HG03108 (cell line): ENCODE data around the gene POU2F1.

Experiments
- ATAC-seq: cut with Tn5 transposase; IDR thresholded peaks from one replicate; pipeline ENCODE4 v1.9.1; 2021; ENCODE audit warnings: moderate library complexity; ENCODE audit not compliant: unreplicated experiment

The POU2F1 gene

DNA sequence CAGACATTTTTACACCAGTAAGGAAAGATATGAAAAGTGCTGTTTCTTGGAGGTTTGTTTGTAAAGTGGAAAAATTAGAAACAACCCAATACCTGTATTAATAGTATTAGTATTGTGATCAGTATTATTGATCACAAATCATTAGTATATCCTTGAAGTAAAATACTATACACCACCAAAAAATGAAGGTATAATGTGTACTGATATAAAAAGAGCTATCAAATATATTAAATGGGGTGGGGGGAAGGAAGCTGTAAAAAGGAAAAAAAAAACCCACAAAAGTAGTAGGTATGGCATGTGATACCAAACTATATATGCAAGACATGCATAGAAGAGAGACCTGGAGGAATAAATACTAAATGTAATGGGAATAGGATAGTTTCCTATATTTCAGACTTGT lies 46.3 kb downstream of the POU2F1 start:
- ATAC-seq = no peak

GRCh38 chr1:167268347-167268787 lies 47.7 kb downstream of the POU2F1 start:
- ATAC-seq = no peak

GRCh38 chr1:167270349-167271092 lies 49.8 kb downstream of the POU2F1 start:
- ATAC-seq = no peak

- ATAC-seq = no peak
Observed at GRCh38 chr1:167272369-167272957, 51.8 kb downstream of the POU2F1 start.

GRCh38 chr1:167273027-167273800 lies 52.5 kb downstream of the POU2F1 start:
- no peak for ATAC-seq

GRCh38 chr1:167274061-167274460 lies 53.4 kb downstream of the POU2F1 start:
- no peak for ATAC-seq

DNA sequence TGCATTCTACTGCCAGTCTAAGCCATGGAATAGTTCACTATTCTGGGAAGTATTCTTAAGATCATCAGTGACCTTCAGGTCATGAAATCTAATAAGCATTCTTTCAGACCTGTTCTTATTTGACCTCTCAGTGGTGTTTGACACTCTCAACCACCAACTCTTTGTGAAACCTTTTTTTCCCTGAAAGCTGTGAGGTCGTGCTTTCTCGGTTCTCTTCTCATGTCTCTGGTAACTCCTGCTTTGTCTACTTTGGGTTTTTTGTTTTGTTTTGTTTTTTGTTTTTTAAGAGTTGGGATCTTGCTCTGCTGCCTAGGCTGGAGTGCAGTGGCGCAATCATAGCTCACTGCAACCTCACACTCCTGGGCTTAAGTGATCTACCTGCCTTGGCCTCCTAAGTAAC lies 56.3 kb downstream of the POU2F1 start:
- peak; percentile 88 for ATAC-seq

DNA sequence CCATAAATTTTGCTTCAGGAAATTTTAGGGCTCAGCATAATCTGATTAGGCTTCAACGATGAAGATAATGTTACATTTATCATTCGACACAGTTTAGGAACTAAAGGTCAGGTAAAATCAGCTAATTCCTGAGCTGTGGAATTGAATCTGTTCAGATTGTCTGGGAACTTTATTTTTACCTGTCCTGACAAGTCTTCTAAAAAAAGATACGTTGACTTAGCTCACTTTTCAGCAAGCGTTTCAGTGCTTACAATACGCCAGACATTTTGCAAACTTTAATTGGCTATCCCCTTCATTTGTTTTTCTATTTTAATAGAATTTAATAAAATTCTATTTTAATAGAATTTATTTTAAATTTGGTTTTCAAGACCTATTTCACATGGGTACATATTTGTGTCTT lies 57.8 kb downstream of the POU2F1 start:
- no peak for ATAC-seq

DNA sequence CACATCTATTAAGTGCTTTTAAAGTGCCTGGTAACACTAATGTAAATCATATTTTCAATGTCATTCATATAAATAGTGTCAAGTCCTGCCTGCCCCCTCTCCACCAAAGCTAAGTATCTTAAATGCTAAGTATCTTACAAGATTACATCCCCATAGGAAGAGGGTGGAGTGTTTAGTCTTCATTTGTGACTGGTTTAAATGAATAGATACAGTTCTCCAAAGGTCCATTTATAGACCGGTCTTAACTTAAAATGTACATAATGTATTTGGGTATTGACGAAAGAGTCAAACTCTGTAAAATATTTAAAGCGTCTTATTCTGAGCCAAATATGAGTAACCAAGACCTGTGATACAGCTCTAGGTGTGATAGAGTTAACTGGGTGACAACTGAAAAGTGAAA lies 60.2 kb downstream of the POU2F1 start:
- ATAC-seq = no peak

GRCh38 chr1:167288390-167289074 lies 67.8 kb downstream of the POU2F1 start:
- ATAC-seq = no peak

DNA sequence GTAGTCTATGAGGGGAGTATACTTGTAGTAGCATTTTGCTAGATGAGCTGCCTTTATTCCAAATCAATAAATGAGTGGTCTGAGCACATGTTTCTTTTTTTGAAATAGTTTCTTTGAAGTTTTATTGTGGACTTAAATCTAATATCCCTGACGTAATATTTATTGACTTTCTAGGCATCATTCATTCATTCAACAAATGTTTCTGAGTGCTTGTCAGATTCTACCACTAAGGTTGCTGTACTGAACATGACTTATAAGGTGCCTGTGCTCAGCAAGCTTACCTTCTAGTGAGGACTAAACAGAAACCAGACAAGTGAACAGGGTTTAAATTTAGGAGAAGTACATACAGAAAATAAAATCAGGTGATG lies 68.4 kb downstream of the POU2F1 start:
- ATAC-seq = no peak

DNA sequence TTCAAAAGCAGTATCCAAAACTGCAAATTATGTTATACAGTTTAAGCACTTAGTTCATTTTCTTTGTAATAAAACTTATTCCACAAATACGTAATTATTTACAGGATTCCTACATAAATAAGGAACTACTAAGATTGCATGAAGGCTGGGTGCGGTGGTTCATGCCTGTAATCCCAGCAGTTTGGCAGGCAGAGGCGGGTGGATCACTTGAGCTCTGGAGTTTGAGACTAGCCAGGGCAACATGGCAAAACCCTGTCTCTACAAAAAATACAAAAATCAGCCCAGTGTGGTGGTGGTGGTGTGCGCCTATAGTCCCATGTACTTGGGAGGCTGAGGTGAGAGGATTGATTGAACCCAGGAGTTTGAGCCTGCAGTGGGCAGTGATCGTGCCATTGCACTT lies 69.3 kb downstream of the POU2F1 start:
- no peak for ATAC-seq

DNA sequence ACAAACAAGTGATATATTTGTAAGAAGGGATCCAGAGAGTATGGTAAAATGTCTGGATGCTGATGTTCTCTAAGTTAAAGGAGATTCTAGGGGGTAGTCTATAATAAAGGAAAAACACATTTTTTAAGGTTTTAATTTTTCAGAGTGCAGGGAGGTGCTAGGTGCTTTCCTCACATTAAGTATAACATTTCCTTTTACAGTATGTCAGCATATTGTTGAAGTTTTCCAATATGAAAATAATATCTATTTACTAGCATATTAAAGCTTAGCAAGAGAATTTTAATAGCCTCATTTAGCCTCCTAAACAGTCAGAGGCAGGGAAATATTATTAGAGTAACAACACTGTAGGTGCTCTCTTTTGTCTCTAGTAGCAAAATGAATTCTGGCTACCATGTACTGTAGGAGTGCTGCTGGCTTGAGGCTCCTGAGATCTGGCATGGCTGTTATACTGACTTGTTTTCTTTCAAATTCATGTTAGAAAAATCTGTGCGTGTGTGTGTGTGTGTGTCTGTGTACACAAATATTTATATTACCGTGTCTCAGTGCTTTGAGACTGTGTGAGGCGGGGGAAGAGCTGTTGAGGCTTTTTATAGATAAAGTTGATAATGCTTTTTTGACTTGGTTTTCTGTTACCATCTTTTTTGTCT lies 71.0 kb downstream of the POU2F1 start:
- ATAC-seq = no peak

DNA sequence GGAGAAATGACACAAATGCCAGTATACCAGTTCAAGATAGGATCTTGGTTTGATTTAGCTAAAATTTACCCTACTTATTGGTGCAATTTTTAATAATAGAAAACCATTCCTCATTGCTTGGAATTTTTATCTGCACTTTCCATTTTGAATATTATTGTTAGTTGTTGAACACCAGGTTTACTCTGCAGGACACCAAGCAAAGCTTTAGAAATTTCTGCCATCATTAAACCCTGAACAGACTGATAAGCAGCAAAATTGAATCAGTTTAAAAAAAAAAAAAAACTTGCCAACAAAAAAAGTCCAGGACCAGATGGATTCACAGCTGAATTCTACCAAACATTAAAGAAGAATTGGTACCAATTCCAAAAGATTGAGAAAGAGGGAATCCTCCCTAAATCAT lies 71.5 kb downstream of the POU2F1 start:
- ATAC-seq = no peak

DNA sequence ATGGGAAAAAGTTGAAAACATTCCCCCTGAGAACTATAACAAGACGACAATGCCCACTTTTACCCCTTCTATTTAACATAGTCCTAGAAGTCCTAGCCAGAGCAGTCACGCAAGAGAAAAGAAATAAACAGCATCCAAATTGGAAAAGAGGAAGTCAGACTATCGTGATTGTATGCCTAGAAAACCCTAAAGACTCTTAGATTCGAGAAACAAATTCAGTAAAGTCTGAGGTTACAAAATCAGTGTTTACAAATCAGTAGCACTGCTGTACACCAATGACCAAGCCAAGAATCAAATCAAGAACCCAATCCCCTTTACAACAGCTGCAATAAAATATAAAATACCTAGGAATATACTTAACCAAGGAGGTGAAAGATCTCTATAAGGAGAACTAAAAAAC lies 72.4 kb downstream of the POU2F1 start:
- ATAC-seq = no peak

GRCh38 chr1:167294528-167294927 lies 73.8 kb downstream of the POU2F1 start:
- no peak for ATAC-seq

DNA sequence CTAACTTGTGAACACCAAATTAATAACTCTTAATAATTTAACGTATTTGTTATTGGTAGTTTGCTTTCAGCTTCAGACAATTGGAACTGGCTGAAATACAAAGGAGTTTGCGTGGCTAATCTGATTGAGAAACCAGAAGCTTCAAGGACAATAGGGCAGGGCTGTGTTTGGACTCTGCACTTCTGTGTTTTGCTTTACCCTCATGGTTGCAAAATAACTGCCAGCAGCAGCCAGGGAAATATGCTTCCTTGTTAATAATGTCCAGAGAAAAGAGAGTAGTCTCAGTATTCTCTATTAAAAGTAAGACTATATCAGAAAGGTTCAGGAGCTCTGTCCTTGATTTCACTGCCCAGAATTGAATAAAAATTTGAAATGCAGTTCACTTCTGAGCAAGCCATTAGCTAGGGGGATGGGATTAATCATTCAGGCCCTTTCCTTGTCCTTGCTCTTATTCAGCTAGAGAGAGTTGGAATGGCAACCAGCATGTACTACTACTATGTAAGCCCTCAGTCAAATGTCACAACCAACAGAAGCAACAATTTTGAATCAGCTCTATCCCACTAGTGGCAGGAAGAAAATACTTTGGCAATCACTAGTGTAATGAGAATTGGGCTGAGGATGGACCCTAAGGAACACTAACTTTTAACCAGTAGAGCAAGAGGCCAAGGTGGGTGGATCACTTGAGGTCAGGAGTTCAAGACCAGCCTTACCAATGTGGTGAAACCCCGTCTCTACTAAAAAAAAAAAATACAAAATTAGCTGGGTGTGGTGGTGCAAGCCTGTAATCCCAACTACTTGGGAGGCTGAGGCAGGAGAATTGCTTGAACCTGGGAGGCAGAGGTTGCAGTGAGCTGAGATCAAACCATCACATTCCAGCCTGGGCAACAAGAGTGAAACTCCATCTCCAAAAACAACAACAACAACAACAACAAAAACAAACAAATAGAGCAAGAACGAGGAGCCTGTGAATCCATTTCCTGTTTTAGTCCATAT lies 76.8 kb downstream of the POU2F1 start:
- ATAC-seq = no peak

DNA sequence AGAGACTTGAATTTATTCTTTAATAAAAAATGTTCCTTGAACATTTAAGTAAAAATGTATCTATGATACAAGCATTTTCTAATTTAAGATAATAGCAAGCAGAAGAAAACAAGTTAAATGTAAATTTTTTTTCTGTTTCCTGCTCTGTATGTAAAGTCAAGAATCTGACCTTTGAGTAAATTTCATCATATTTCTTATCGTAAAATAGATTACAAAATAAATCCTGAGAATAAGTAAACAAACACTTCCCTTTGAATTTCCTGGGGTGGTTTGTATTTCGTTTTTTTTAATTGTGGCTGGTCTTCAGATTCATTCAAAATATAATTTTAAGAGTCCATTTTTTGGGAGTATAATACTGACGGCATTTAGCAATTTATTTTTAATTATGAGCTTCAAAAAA lies 77.6 kb downstream of the POU2F1 start:
- ATAC-seq = no peak

GRCh38 chr1:167301355-167301754 lies 80.7 kb downstream of the POU2F1 start:
- no peak for ATAC-seq

DNA sequence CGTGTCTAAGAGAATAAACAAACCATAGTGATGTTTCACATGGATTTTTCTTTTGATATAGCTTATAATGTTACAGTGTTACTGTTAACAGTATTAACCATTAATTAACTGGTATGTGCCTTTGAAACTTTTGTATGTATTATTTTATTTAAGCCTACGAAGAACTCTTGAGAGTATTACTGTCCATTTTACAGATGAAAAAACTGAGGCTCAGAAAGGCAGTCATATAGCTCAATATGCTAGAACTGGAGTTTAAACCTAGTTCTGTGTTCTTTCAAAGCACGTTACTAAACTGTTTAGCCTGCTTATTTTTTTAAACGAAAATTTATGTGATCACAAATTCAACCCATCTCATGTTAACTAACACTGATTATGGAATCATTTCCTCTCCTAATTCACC lies 83.5 kb downstream of the POU2F1 start:
- no peak for ATAC-seq
